Activated CD4-positive, alpha-beta T cell treated with anti-CD3 and anti-CD28 coated beads for 36 hours (primary cell): ENCODE data around the gene UBQLN1. TPM values are rescaled to one million over a fixed set of nuclear protein-coding genes. Genes with fewer than 3 reads are reported as not detected.
A peak's percentile ranks its signal among the peaks of the same experiment; 100 is the strongest.

ENCODE experiments used
- ATAC-seq: fragments of 200-7000 bp; cut with Tn5 transposase; one replicate; pipeline ENCODE4 v1.10.0; 2021; ENCODE audit warnings: mild to moderate bottlenecking, moderate library complexity
- CTCF ChIA-PET: fragments of 350-600 bp; sonication (Branson Sonifier 250); formaldehyde crosslinking; loops from one replicate; lab custom pipeline; 2021; ENCODE audit warnings: antibody characterized with exemption; lab: Charles Lee
- POLR2A ChIA-PET: fragments of 350-600 bp; sonication (Branson Sonifier 250); formaldehyde crosslinking; loops from one replicate; lab custom pipeline; 2021; ENCODE audit warnings: antibody characterized with exemption, inconsistent platforms; lab: Charles Lee
- DNase-seq: peaks from one replicate; pipeline ENCODE4 v3.0.0-alpha.2; 2020
- H3K27ac Mint-ChIP-seq: one replicate; pipeline ENCODE4 v1.8.0; 2021; ENCODE audit warnings: mixed read lengths
- H3K27me3 Mint-ChIP-seq: one replicate; pipeline ENCODE4 v1.8.0; 2021; ENCODE audit warnings: mixed read lengths
- H3K36me3 Mint-ChIP-seq: one replicate; pipeline ENCODE4 v1.8.0; 2021; ENCODE audit warnings: low read depth, mixed read lengths
- H3K4me1 Mint-ChIP-seq: one replicate; pipeline ENCODE4 v1.8.0; 2021; ENCODE audit warnings: mixed read lengths
- H3K4me3 Mint-ChIP-seq: one replicate; pipeline ENCODE4 v1.8.0; 2021; ENCODE audit warnings: mild to moderate bottlenecking, moderate library complexity, mixed read lengths
- H3K9me3 Mint-ChIP-seq: one replicate; pipeline ENCODE4 v1.8.0; 2021; ENCODE audit warnings: low read depth, mixed read lengths
- intact Hi-C, 2 experiments: fragments of 100-400 bp; cut with DNase I in 1 of 2; cut with micrococcal nuclease in 1 of 2; formaldehyde crosslinking; loops; one replicate each; pipeline versions ENCODE4 v1.14.2 to v1.15.1; 2022 to 2024; cut with DNase I, micrococcal nuclease
- total RNA-seq, 2 experiments: library from RNA; stranded (reverse); gene quantifications; one replicate each; pipeline ENCODE4 v1.2.3, GENCODE V29; 2021

Gene UBQLN1
- total RNA-seq, 2 experiments from 2014 or later, result 88.3 to 116 TPM

- H3K9me3 Mint-ChIP-seq, result no peaks in the 10 kb centered on the region
- ChIA-PET POLR2A (no interaction called here), CTCF (interaction anchor here (0.6 to 1.8 kb wide), 8 partner anchors 10 to 302 kb away, joined by 3 to 5 read pairs (median 3); no protein-coding TSS in a partner anchor)
- intact Hi-C loops, result no loop called here
- H3K4me3 Mint-ChIP-seq, result no peak overlapping the region
- no peaks in the 10 kb centered on the region for H3K27me3 Mint-ChIP-seq
- no peak for DNase-seq
- H3K4me1 Mint-ChIP-seq, result no peaks in the 10 kb centered on the region
- H3K36me3 Mint-ChIP-seq, result peaks cover 9% of the 10 kb centered on the region
- H3K27ac Mint-ChIP-seq, result no peak overlapping the region
- ATAC-seq, result peak; percentile 36
Observed at GRCh38 chr9:83636813-83637212, 70.9 kb downstream of the UBQLN1 start.

GRCh38 chr9:83633676-83634075 lies 74.1 kb downstream of the UBQLN1 start:
- no peaks in the 10 kb centered on the region for H3K9me3 Mint-ChIP-seq
- intact Hi-C loops, result no loop called here
- DNase-seq (no peak), ATAC-seq (no peak)
- ChIA-PET CTCF (interaction anchor here (1.2 to 1.3 kb wide), 2 partner anchors 13 to 15 kb away, joined by 3 read pairs; no protein-coding TSS in a partner anchor), POLR2A (no interaction called here)
- peaks cover 15% of the 10 kb centered on the region for H3K36me3 Mint-ChIP-seq
- no peak overlapping the region for H3K4me3 Mint-ChIP-seq
- no peaks in the 10 kb centered on the region for H3K27me3 Mint-ChIP-seq
- H3K4me1 Mint-ChIP-seq, result no peaks in the 10 kb centered on the region
- H3K27ac Mint-ChIP-seq, result no peak overlapping the region

DNA sequence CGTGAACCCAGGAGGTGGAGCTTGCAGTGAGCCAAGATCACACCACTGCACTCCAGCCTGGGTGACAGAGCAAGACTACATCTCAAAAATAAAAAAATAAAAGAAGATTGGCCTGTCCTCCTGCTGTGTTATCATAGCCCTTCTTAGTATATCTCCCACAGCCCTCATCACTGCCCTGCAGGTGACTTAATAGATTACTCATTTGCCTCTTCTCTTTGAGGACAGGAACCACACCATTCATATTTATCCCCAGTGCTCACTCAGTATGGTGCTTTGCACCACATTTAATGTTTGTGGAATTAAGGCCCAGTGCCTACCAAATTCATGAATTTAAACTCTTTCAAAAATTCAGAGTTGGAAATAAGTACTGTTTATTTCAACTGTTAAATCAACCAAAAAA lies 74.5 kb downstream of the UBQLN1 start:
- POLR2A ChIA-PET, result no interaction called here
- ATAC-seq, result peak; percentile 51
- CTCF ChIA-PET, result interaction anchor here (1.2 to 1.3 kb wide), 2 partner anchors 13 to 16 kb away, joined by 3 read pairs; no protein-coding TSS in a partner anchor
- intact Hi-C loops, result no loop called here
- Mint-ChIP-seq H3K4me3 (no peak overlapping the region), H3K36me3 (peaks cover 15% of the 10 kb centered on the region), H3K27ac (no peak overlapping the region), H3K27me3 (no peaks in the 10 kb centered on the region), H3K9me3 (no peaks in the 10 kb centered on the region), H3K4me1 (no peaks in the 10 kb centered on the region)
- no peak for DNase-seq

- no peak overlapping the region for H3K4me3 Mint-ChIP-seq
- H3K4me1 Mint-ChIP-seq, result peaks cover under 1% of the 10 kb centered on the region
- no peak for DNase-seq
- peaks cover 20% of the 10 kb centered on the region for H3K36me3 Mint-ChIP-seq
- no peak overlapping the region for H3K27ac Mint-ChIP-seq
- no peak for ATAC-seq
- CTCF ChIA-PET, result interaction anchor here (0.6 to 1.2 kb wide), 3 partner anchors 9 to 19 kb away, joined by 3 to 4 read pairs (median 4); no protein-coding TSS in a partner anchor
- no peaks in the 10 kb centered on the region for H3K9me3 Mint-ChIP-seq
- intact Hi-C loops, result no loop called here
- H3K27me3 Mint-ChIP-seq, result no peaks in the 10 kb centered on the region
- POLR2A ChIA-PET, result interaction anchor here (0.7 kb wide), 1 partner anchor 13 kb away, joined by 5 read pairs; no protein-coding TSS in a partner anchor
Observed at GRCh38 chr9:83630938-83631457, 76.8 kb downstream of the UBQLN1 start.

DNA sequence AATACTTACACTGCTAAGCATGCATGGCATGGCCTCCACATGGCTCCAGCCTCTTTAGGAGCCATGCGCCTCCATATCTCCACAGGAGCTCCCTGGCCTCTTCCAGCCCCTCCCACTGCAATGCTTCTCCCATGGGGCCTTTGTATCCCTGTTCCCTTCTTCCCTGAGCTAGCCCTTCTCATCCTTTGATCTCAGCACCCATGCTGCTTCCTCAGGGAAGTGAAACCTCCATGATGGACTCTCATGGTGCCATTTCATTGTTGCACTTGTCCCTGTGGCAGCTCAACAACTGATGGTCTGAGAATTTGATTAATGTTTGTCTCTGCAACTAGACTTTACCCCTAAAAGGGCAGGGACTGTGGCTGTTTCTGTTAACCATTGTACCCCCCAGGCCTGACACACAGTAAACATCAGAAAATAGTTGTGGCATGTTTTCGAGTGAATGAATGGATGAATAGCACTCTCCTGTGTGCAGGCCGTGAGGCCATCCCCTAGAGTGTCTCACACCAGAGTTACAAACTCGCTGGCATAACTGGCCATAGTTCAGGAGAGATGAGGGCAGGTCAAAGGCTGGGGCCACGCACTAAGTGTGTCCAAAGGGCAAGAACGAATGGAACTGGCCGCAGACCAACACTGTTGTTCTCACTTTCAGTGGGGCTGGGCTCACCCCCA lies 78.2 kb downstream of the UBQLN1 start:
- intact Hi-C loops, result no loop called here
- Mint-ChIP-seq H3K4me3 (no peak overlapping the region), H3K27me3 (no peaks in the 10 kb centered on the region), H3K36me3 (peaks cover 21% of the 10 kb centered on the region), H3K9me3 (no peaks in the 10 kb centered on the region), H3K4me1 (peaks cover 9% of the 10 kb centered on the region), H3K27ac (peak overlapping the region; percentile 28)
- ATAC-seq, result no peak
- ChIA-PET POLR2A (no interaction called here), CTCF (interaction anchor here (1.2 to 1.3 kb wide), 2 partner anchors 9 to 18 kb away, joined by 4 to 7 read pairs; no protein-coding TSS in a partner anchor)
- DNase-seq, result no peak

GRCh38 chr9:83628540-83628939 lies 79.2 kb downstream of the UBQLN1 start:
- peak; percentile 33 for DNase-seq
- ChIA-PET CTCF (no interaction called here), POLR2A (no interaction called here)
- Mint-ChIP-seq H3K27ac (no peak overlapping the region), H3K9me3 (no peaks in the 10 kb centered on the region), H3K27me3 (no peaks in the 10 kb centered on the region), H3K4me3 (no peak overlapping the region), H3K4me1 (peaks cover 16% of the 10 kb centered on the region), H3K36me3 (peaks cover 24% of the 10 kb centered on the region)
- peak; percentile 23 for ATAC-seq
- intact Hi-C loops, result no loop called here

DNA sequence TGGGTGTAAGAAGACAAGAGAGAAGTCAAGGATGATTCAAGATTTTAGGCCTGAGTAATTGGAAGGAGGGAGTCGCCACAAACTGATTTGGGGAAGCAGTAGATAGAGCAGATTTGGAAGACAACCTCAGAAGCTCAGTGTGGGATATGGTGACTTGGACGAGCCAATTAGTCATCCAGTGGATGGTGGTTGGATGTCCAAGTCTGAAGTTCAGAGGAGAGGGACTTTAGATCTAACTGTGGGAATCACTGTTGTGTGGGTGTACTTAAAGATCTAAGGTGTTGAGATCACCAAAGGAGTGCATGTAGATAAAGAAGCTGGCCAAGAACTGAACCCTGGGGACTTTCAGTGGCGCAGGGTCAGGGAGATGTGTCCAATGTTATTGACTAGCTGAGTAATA lies 82.6 kb downstream of the UBQLN1 start:
- Mint-ChIP-seq H3K27me3 (no peaks in the 10 kb centered on the region), H3K4me1 (peaks cover 23% of the 10 kb centered on the region), H3K4me3 (no peak overlapping the region), H3K27ac (peak overlapping the region; percentile 23), H3K36me3 (peaks cover 18% of the 10 kb centered on the region), H3K9me3 (no peaks in the 10 kb centered on the region)
- DNase-seq, result no peak
- POLR2A ChIA-PET, result no interaction called here
- ATAC-seq, result no peak
- CTCF ChIA-PET, result interaction anchor here (0.8 to 2.7 kb wide), 4 partner anchors 13 to 37 kb away, joined by 3 to 18 read pairs (median 4); no protein-coding TSS in a partner anchor
- intact Hi-C loops, result no loop called here

DNA sequence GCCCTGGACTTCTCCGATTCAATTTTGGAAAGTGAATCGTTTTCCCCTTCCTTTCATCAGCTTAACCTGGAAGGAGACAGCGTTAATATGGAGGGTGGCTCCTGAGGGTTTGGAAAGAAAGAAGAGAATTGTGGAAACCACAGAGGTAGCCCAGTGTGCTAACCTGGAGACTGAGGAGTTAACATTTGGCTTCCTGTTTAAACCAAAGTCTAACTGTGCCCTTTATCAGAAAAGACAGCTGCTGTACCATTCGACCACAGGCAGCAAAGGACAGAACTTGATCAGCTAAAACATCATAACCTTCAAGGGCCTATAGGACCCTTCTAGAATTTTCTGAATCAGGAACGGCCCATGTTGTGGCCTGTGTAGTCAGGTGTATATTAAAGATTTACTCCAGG lies 84.1 kb downstream of the UBQLN1 start:
- no peaks in the 10 kb centered on the region for H3K9me3 Mint-ChIP-seq
- no peak for DNase-seq
- CTCF ChIA-PET, result interaction anchor here (0.5 to 5.8 kb wide), 9 partner anchors 12 to 357 kb away, joined by 3 to 44 read pairs (median 3); partner anchors contain the start of gene RMI1

DNA sequence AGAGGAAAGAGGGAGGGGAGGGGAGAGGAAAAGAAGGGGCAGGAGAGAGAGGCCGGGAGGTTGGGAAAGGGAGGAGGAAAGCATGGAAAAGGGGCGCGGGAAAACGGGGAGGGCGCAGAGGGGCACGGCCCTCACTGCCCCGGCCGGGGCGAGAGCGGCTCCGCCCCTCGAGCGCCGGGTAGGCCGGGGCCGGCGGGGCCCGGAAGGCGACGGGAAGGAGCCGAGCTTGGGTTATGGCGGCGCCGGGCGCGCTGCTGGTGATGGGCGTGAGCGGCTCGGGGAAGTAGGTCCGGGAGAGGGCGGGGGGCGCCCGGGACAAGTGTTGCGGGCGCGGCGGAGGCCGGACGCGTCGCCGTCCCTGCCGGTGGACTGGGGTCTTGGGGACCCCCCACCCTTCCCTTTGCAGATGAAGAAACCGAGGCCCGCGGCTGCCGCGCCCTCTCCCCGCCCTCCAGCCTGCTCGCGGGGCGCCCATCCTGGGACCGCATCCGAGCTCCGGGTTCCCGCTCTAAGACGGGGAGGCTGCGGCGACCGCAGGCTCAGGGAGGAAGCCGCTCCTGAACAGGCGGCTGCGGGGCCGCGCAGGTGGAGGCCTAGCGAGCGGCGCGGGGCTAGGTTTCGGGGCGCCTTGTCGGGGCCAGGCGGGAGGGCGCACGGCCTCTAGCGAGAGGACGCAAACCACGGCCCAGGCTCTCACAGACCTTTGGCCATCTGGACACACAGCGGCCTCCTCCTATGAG lies 84.6 kb downstream of the UBQLN1 start, which contains the start of gene IDNK:
Gene IDNK (plus strand): TSS at position 205 of the 740 bp plus-strand sequence. CDS start 29 bp downstream, at position 234.
- no peaks in the 10 kb centered on the region for H3K9me3 Mint-ChIP-seq
- H3K27ac Mint-ChIP-seq, result peak within 1 kb of the TSS; percentile 98
- peaks cover 13% of the 10 kb centered on the region for H3K36me3 Mint-ChIP-seq
- peak within 1 kb of the TSS; percentile 80 for H3K4me3 Mint-ChIP-seq
- ChIA-PET CTCF (interaction anchor here (1.0 to 5.8 kb wide), 6 partner anchors 26 to 358 kb away, joined by 3 to 44 read pairs (median 6); partner anchors contain the start of gene RMI1), POLR2A (interaction anchor here (0.6 to 0.7 kb wide), 2 partner anchors 11 to 87 kb away, joined by 3 read pairs; no protein-coding TSS in a partner anchor)
- DNase-seq, result peak; percentile 77
- intact Hi-C loops, result loop anchor here (1.0 to 5.0 kb wide), 6 partner anchors 84 to 357 kb away; partner anchors contain the start of genes KIF27 (in 2 of the 2), GKAP1 (in 1 of the 2), HNRNPK (in 1 of the 2) and RMI1 (in 1 of the 2)
- H3K4me1 Mint-ChIP-seq, result peaks cover 23% of the 10 kb centered on the region
- peak; percentile 89 for ATAC-seq
- H3K27me3 Mint-ChIP-seq, result no peaks in the 10 kb centered on the region

More for the DNA sequence above, 84.1 kb downstream of the UBQLN1 start:
- H3K4me1 Mint-ChIP-seq, result peaks cover 23% of the 10 kb centered on the region
- H3K36me3 Mint-ChIP-seq, result peaks cover 13% of the 10 kb centered on the region
- intact Hi-C loops, result loop anchor here (1.0 to 5.0 kb wide), 7 partner anchors 26 to 357 kb away; partner anchors contain the start of genes KIF27 (in 2 of the 2), GKAP1 (in 1 of the 2), HNRNPK (in 1 of the 2) and RMI1 (in 1 of the 2)
- POLR2A ChIA-PET, result interaction anchor here (0.6 to 1.2 kb wide), 3 partner anchors 72 to 357 kb away, joined by 3 to 4 read pairs (median 3); partner anchors contain the start of genes HNRNPK and RMI1
- H3K27me3 Mint-ChIP-seq, result no peaks in the 10 kb centered on the region
- H3K4me3 Mint-ChIP-seq, result peak overlapping the region; percentile 80
- no peak for ATAC-seq
- H3K27ac Mint-ChIP-seq, result peak overlapping the region; percentile 82

DNA sequence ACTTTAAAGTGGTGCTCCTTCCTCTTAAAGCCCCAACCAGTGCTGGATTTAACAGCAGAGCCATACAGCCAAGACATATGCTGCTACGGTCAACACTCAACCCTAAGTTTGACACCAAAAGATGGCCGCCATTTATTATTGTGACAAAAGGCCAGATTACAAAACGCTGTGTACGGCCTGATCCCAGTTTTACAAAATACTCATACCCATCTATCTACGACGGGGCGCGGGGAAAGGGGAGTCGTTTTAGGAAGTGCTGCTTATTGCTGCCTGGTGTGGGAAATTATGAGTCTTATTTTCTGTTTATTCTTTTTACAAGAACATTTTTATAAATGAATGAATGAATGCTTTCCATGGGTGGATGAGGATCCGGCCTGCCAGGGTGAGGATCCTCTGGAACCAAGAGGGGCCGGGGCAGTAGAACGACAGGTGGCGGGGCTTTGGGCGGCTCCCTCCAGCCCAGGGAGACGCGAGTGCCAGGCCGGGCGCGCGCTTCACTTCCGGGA lies 85.3 kb downstream of the UBQLN1 start:
- H3K9me3 Mint-ChIP-seq, result no peaks in the 10 kb centered on the region
- CTCF ChIA-PET, result interaction anchor here (1.3 to 5.8 kb wide), 5 partner anchors 26 to 359 kb away, joined by 3 to 44 read pairs (median 18); partner anchors contain the start of gene RMI1
- H3K36me3 Mint-ChIP-seq, result peaks cover 13% of the 10 kb centered on the region
- H3K4me3 Mint-ChIP-seq, result peak overlapping the region; percentile 80
- DNase-seq (peak; percentile 79), ATAC-seq (peak; percentile 55)
- intact Hi-C loops, result loop anchor here in 1 of 2 experiments (2.0 to 5.0 kb wide), 2 partner anchors 195 to 298 kb away; partner anchors contain the start of genes GKAP1 and KIF27
- H3K4me1 Mint-ChIP-seq, result peaks cover 23% of the 10 kb centered on the region
- no peaks in the 10 kb centered on the region for H3K27me3 Mint-ChIP-seq
- H3K27ac Mint-ChIP-seq, result peak overlapping the region; percentile 98
- POLR2A ChIA-PET, result interaction anchor here (0.7 kb wide), 1 partner anchor 11 kb away, joined by 3 read pairs; no protein-coding TSS in a partner anchor
